ENCODE data around the gene CCDC177.

Gene CCDC177

DNA sequence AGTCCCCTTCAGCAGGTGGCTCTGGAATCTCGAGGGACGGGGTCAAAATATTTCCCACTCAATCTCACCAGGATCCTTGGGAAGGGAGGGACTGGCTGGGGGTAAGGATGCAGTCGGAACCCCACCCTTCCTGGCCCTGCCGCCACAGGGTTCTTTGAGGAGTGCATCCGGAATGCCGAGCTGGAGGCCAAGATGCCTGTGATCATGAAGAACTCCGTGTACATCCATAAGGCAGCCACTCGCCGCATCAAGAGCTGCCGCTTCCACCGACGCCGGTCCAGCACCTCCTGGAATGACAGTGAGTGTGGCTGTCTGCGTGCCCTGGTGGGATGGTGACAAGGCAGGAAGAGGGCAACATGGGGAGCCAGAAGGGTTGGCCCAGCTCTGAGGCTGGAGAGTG, 47.0 kb downstream of the CCDC177 start:
- Histone ChIP-seq H3K27me3 (ENCODE audit: insufficient read depth, poor library complexity, severe bottlenecking) (no peaks in the 10 kb centered on the region), H3K27ac (replicated peaks) (no peak overlapping the region), H3K4me3 (replicated peaks; ENCODE audit: insufficient read depth, low read length) (no peak overlapping the region)
- TF ChIP-seq, protein P1, sequence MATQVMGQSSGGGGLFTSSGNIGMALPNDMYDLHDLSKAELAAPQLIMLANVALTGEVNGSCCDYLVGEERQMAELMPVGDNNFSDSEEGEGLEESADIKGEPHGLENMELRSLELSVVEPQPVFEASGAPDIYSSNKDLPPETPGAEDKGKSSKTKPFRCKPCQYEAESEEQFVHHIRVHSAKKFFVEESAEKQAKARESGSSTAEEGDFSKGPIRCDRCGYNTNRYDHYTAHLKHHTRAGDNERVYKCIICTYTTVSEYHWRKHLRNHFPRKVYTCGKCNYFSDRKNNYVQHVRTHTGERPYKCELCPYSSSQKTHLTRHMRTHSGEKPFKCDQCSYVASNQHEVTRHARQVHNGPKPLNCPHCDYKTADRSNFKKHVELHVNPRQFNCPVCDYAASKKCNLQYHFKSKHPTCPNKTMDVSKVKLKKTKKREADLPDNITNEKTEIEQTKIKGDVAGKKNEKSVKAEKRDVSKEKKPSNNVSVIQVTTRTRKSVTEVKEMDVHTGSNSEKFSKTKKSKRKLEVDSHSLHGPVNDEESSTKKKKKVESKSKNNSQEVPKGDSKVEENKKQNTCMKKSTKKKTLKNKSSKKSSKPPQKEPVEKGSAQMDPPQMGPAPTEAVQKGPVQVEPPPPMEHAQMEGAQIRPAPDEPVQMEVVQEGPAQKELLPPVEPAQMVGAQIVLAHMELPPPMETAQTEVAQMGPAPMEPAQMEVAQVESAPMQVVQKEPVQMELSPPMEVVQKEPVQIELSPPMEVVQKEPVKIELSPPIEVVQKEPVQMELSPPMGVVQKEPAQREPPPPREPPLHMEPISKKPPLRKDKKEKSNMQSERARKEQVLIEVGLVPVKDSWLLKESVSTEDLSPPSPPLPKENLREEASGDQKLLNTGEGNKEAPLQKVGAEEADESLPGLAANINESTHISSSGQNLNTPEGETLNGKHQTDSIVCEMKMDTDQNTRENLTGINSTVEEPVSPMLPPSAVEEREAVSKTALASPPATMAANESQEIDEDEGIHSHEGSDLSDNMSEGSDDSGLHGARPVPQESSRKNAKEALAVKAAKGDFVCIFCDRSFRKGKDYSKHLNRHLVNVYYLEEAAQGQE (IDR thresholded peaks at IDR 0.05; ENCODE audit: insufficient replicate concordance, low read depth): no peak
- TF ChIP-seq POLR2AphosphoS5 (IDR thresholded peaks at IDR 0.05; ENCODE audit: low read depth): no peak
- TF ChIP-seq, protein P2, sequence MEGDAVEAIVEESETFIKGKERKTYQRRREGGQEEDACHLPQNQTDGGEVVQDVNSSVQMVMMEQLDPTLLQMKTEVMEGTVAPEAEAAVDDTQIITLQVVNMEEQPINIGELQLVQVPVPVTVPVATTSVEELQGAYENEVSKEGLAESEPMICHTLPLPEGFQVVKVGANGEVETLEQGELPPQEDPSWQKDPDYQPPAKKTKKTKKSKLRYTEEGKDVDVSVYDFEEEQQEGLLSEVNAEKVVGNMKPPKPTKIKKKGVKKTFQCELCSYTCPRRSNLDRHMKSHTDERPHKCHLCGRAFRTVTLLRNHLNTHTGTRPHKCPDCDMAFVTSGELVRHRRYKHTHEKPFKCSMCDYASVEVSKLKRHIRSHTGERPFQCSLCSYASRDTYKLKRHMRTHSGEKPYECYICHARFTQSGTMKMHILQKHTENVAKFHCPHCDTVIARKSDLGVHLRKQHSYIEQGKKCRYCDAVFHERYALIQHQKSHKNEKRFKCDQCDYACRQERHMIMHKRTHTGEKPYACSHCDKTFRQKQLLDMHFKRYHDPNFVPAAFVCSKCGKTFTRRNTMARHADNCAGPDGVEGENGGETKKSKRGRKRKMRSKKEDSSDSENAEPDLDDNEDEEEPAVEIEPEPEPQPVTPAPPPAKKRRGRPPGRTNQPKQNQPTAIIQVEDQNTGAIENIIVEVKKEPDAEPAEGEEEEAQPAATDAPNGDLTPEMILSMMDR (IDR thresholded peaks at IDR 0.05; ENCODE audit: insufficient read depth, low read length): no peak
- TF ChIP-seq GABPA (IDR thresholded peaks at IDR 0.05; ENCODE audit: low read depth): no peak
- TF ChIP-seq SPI1 (IDR thresholded peaks at IDR 0.05; ENCODE audit: borderline replicate concordance, low read depth): no peak
- no peak for DNase-seq (ENCODE audit: low read depth in 1 of 2, low spot score in 1 of 2)

DNA sequence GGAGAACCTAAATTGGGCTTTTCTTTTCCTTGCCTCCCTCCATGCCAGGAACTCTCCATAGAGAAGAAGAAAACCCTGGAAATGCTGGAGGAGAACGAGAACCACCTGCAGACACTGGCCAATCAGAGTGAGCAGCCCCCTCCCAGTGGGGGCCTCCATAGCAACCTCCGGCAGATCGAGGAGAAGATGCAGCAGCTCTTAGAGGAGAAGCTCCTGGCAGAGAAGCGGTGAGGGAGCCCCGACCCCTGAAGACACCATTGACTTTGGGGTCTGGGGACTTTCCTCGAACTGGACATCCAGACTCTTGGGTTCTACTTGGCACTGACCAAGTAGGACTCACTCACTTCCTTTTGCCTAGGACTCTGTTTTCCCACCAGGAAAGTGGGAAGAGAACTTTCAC, 48.8 kb downstream of the CCDC177 start:
- TF ChIP-seq, protein P2 (IDR thresholded peaks at IDR 0.05; ENCODE audit: insufficient read depth, low read length): no peak
- TF ChIP-seq SPI1 (IDR thresholded peaks at IDR 0.05; ENCODE audit: borderline replicate concordance, low read depth): no peak
- TF ChIP-seq, protein P1 (IDR thresholded peaks at IDR 0.05; ENCODE audit: insufficient replicate concordance, low read depth): no peak
- no peak for TF ChIP-seq POLR2AphosphoS5 (IDR thresholded peaks at IDR 0.05; ENCODE audit: low read depth)
- TF ChIP-seq GABPA (IDR thresholded peaks at IDR 0.05; ENCODE audit: low read depth): no peak
- DNase-seq (ENCODE audit: low read depth in 1 of 2, low spot score in 1 of 2): no peak
- Histone ChIP-seq H3K27me3 (ENCODE audit: insufficient read depth, poor library complexity, severe bottlenecking) (no peaks in the 10 kb centered on the region), H3K4me3 (replicated peaks; ENCODE audit: insufficient read depth, low read length) (no peak overlapping the region), H3K27ac (replicated peaks) (no peak overlapping the region)

DNA sequence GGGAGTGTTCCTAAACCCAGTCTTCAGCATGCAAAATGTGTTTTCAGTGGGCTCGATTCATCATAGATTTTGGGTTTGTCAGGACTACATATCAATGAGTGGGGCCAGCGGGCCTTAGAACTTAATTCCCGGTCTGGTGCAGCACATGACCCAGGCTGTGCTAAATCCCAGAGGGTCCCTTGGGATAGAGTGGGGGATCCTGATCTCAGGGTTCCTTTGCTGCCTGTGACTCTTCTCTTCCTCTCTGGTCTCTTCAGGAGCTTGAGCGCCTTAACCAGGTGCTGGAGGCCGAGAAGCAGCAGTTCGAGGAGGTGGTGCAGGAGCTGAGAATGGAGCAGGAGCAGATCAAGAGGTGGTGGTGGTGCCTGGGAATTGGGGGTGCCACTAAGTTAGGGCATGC, 52.6 kb downstream of the CCDC177 start:
- DNase-seq (ENCODE audit: low read depth in 1 of 2, low spot score in 1 of 2): no peak
- Histone ChIP-seq H3K4me3 (replicated peaks; ENCODE audit: insufficient read depth, low read length) (no peak overlapping the region), H3K27ac (replicated peaks) (no peak overlapping the region), H3K27me3 (ENCODE audit: insufficient read depth, poor library complexity, severe bottlenecking) (no peaks in the 10 kb centered on the region)
- TF ChIP-seq, protein P1 (IDR thresholded peaks at IDR 0.05; ENCODE audit: insufficient replicate concordance, low read depth): no peak
- TF ChIP-seq POLR2AphosphoS5 (IDR thresholded peaks at IDR 0.05; ENCODE audit: low read depth): no peak
- TF ChIP-seq SPI1 (IDR thresholded peaks at IDR 0.05; ENCODE audit: borderline replicate concordance, low read depth): no peak
- TF ChIP-seq, protein P2 (IDR thresholded peaks at IDR 0.05; ENCODE audit: insufficient read depth, low read length): no peak
- TF ChIP-seq GABPA (IDR thresholded peaks at IDR 0.05; ENCODE audit: low read depth): no peak

Measured in HL-60 (cell line).